ENCODE results near the gene DPP7.

Gene DPP7

GRCh38 chr9:137140151-137141012 lies 25.8 kb upstream of the DPP7 start:
- no peaks in the 10 kb centered on the region for H3K36me3 ChIP-seq
- no peaks in the 10 kb centered on the region for H3K9me3 ChIP-seq (ENCODE audit: severe bottlenecking)
- H3K4me3 ChIP-seq (ENCODE audit: low read depth, low read length) = no peak overlapping the region
- DNase-seq = no peak
- no peak overlapping the region for H3K27ac ChIP-seq
- H3K27me3 ChIP-seq (ENCODE audit: insufficient read depth, low read depth, severe bottlenecking) = peaks cover 12% of the 10 kb centered on the region
- TF ChIP-seq CTCF (IDR thresholded peaks at IDR 0.05; ENCODE audit: low read depth, low read length) = no peak

- Histone ChIP-seq H3K4me3 (ENCODE audit: low read depth, low read length) (peak overlapping the region; percentile 27), H3K36me3 (no peaks in the 10 kb centered on the region), H3K27me3 (ENCODE audit: insufficient read depth, low read depth, severe bottlenecking) (peaks cover 12% of the 10 kb centered on the region), H3K27ac (no peak overlapping the region), H3K9me3 (ENCODE audit: severe bottlenecking) (no peaks in the 10 kb centered on the region)
- TF ChIP-seq CTCF (IDR thresholded peaks at IDR 0.05; ENCODE audit: low read depth, low read length) = no peak
- DNase-seq = no peak
These were observed 25.1 kb upstream of the DPP7 start for GRCh38 chr9:137139468-137140150.

GRCh38 chr9:137138722-137139467 lies 24.4 kb upstream of the DPP7 start, which contains the start of gene GRIN1:
Gene GRIN1 (plus strand): TSS chr9:137139154. CDS start chr9:137139487, 333 bp downstream.
- DNase-seq = no peak
- no peak within 1 kb of the TSS for H3K27ac ChIP-seq
- no peaks in the 10 kb centered on the region for H3K36me3 ChIP-seq
- peak within 1 kb of the TSS; percentile 52 for H3K4me3 ChIP-seq (ENCODE audit: low read depth, low read length)
- TF ChIP-seq CTCF (IDR thresholded peaks at IDR 0.05; ENCODE audit: low read depth, low read length) = no peak
- no peaks in the 10 kb centered on the region for H3K9me3 ChIP-seq (ENCODE audit: severe bottlenecking)
- H3K27me3 ChIP-seq (ENCODE audit: insufficient read depth, low read depth, severe bottlenecking) = peaks cover 12% of the 10 kb centered on the region

DNA sequence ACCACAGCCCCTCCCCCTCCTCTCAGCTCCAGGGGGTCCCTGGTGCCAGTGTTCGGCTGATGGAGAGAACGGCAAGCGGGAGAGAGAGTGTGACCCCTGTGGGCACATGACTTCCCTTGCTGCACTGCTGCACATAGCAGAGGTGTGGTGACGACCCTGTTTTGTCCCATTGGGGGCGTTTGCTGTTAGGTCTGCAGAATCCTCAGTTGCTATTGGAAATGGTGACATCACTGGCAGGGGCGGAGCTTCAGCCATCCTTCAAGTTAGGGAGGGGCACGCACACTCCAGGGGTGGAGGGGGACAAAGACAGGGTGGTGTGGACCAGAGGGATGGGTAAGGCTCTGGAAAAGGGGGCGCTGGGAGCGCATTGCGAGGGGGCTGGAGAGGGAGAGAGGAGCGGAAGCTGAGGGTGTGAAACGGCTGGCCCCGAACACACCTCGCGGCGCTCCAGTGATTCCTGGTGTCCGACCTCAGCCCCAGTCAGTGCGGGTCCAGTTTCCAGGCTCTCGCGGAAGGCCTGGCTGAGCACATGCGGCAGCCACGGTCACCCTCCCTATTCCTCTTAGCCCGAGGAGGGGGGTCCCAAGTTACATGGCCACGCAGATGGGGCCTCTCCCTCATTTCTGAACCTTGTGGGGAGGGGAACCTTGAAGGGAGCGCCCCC lies 23.7 kb upstream of the DPP7 start:
- peaks cover 12% of the 10 kb centered on the region for H3K27me3 ChIP-seq (ENCODE audit: insufficient read depth, low read depth, severe bottlenecking)
- DNase-seq = peak; percentile 70
- no peaks in the 10 kb centered on the region for H3K36me3 ChIP-seq
- no peak for TF ChIP-seq CTCF (IDR thresholded peaks at IDR 0.05; ENCODE audit: low read depth, low read length)
- peak overlapping the region; percentile 52 for H3K4me3 ChIP-seq (ENCODE audit: low read depth, low read length)
- H3K9me3 ChIP-seq (ENCODE audit: severe bottlenecking) = no peaks in the 10 kb centered on the region
- H3K27ac ChIP-seq = no peak overlapping the region

DNA sequence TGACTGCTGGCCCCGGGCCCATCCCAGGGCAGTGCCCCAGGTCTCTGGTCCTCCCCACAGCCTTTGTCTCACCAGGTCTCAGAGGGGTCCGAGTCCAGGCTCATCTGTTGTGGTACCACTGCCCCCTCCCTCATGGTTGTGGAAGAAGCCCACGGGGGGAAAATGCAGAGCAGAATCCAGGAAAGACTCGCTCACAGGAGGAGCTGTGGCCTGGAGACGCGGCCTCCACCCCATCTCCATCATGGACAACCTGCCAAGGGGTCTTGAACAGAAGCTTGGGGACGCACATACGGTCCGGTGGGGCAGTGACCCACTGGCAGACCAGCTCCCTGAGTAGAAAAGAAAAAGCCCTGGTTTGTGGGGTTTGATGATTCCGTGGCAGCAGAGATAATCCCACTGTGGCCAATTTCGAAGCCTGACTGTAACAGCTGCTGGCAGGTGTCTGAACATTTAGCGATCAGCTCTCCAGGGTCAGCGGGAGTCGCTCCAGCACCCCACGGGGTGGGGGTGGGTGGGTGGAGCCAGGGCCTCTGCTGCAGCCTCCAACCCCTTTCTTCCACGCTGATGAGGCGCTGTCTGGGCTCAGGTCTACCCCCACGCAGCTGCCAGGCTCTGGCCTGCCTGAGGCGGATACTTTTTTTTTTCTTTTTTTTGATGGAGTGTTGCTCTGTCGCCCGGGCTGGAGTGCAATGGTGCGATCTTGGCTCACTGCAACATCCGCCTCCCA lies 22.5 kb upstream of the DPP7 start:
- Histone ChIP-seq H3K36me3 (no peaks in the 10 kb centered on the region), H3K27ac (no peak overlapping the region; the same call in 1 of the 2 replicates), H3K4me3 (ENCODE audit: low read depth, low read length) (no peak overlapping the region), H3K27me3 (ENCODE audit: insufficient read depth, low read depth, severe bottlenecking) (peaks cover 12% of the 10 kb centered on the region), H3K9me3 (ENCODE audit: severe bottlenecking) (no peaks in the 10 kb centered on the region)
- DNase-seq = peak; percentile 73
- no peak for TF ChIP-seq CTCF (IDR thresholded peaks at IDR 0.05; ENCODE audit: low read depth, low read length)
